GM10248 (cell line): ENCODE results near the gene TMEM207.

Experiments
- CTCF ChIA-PET: fragments of 300-600 bp; sonication (Branson Sonifier 250); formaldehyde crosslinking; extraction: SDS; loops from one replicate; lab custom pipeline; 2021; ENCODE audit warnings: antibody characterized with exemption; lab: Yijun Ruan, JAX
- POLR2A ChIA-PET: fragments of 350-650 bp; sonication (Branson Sonifier 250); formaldehyde crosslinking; extraction: SDS; loops from one replicate; lab custom pipeline; 2020; ENCODE audit warnings: antibody characterized with exemption; lab: Yijun Ruan, JAX
- DNase-seq: peaks from one replicate; pipeline ENCODE4 v3.0.0; 2012; ENCODE audit errors: extremely low spot score
- CTCF ChIP-seq: IDR thresholded peaks from 2 replicates; pipeline ENCODE4 v1.5.1; 2012; ENCODE audit warnings: mild to moderate bottlenecking, low read depth; ENCODE audit errors: extremely low read depth, missing control alignments, control extremely low read depth

The TMEM207 gene

GRCh38 chr3:190495354-190495753 lies 45.7 kb upstream of the TMEM207 start:
- no peak for TF ChIP-seq CTCF
- DNase-seq: no peak
- ChIA-PET POLR2A (no interaction called here), CTCF (interaction anchor here (1.6 kb wide), 1 partner anchor 36 kb away, joined by 5 read pairs; no protein-coding TSS in a partner anchor)

GRCh38 chr3:190494907-190495306 lies 45.2 kb upstream of the TMEM207 start:
- POLR2A ChIA-PET: no interaction called here
- TF ChIP-seq CTCF: no peak
- DNase-seq: no peak
- CTCF ChIA-PET: interaction anchor here (1.6 kb wide), 1 partner anchor 35 kb away, joined by 5 read pairs; no protein-coding TSS in a partner anchor

GRCh38 chr3:190492966-190493365 lies 43.3 kb upstream of the TMEM207 start:
- no peak for DNase-seq
- TF ChIP-seq CTCF: no peak
- CTCF ChIA-PET: interaction anchor here (1.0 kb wide), 1 partner anchor 21 kb away, joined by 3 read pairs; no protein-coding TSS in a partner anchor
- POLR2A ChIA-PET: no interaction called here

- no peak for TF ChIP-seq CTCF
- CTCF ChIA-PET: interaction anchor here (1.4 kb wide), 1 partner anchor 29 kb away, joined by 4 read pairs; no protein-coding TSS in a partner anchor
- POLR2A ChIA-PET: no interaction called here
Observed at GRCh38 chr3:190492129-190492528, 42.4 kb upstream of the TMEM207 start.

GRCh38 chr3:190491533-190492054 lies 41.9 kb upstream of the TMEM207 start:
- CTCF ChIA-PET: interaction anchor here (1.4 kb wide), 1 partner anchor 29 kb away, joined by 4 read pairs; no protein-coding TSS in a partner anchor
- DNase-seq: no peak
- POLR2A ChIA-PET: no interaction called here
- no peak for TF ChIP-seq CTCF

More at GRCh38 chr3:190492129-190492528, 42.4 kb upstream of the TMEM207 start:
- no peak for DNase-seq

GRCh38 chr3:190486908-190487607 lies 37.4 kb upstream of the TMEM207 start:
- POLR2A ChIA-PET: no interaction called here
- CTCF ChIA-PET: no interaction called here
- no peak for DNase-seq
- no peak for TF ChIP-seq CTCF
